GM12872 (cell line): ENCODE measurements around the gene ARHGEF17.

Source experiments
- CTCF ChIP-seq: IDR thresholded peaks from 3 replicates; pipeline ENCODE4 v1.5.1; 2011; ENCODE audit warnings: low read depth, mild to moderate bottlenecking, low read length, moderate library complexity; ENCODE audit not compliant: insufficient read depth

The ARHGEF17 gene

DNA sequence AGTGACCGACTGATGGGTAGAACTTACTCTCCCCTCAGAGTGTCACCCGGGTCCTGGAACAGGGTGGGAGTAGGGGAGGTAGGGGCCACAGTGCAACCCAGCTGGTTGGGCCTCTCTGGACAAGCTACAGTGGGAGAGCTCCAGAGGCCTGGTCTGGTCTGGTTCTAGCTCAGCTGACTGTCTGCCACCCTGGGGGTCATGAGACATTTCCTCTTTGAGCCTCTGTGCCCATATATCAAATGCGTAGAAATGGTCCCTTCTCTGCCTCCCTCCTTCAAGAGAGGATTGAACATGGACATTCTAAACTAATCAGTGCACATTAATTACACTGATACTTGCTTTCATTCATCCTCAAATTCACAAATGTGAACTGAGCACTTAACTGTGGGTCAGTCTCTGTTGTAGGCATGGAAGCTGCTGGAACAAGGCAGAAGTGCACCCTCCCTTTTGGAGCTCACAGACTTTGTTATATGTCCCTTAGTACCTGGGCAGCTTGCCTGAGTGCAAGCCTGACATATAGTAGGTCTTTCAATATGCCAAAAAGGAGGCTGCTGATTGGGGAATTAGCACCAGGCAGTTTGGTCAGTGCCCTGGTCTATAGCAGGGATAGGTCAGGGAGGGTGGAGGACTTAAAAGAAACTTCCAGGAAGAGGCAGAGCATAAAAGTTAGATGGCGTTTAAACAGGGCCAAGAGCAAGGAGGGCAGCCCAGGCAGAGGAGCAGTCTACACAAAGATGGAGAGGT, 25.7 kb downstream of the ARHGEF17 start:
- no peak for TF ChIP-seq CTCF

DNA sequence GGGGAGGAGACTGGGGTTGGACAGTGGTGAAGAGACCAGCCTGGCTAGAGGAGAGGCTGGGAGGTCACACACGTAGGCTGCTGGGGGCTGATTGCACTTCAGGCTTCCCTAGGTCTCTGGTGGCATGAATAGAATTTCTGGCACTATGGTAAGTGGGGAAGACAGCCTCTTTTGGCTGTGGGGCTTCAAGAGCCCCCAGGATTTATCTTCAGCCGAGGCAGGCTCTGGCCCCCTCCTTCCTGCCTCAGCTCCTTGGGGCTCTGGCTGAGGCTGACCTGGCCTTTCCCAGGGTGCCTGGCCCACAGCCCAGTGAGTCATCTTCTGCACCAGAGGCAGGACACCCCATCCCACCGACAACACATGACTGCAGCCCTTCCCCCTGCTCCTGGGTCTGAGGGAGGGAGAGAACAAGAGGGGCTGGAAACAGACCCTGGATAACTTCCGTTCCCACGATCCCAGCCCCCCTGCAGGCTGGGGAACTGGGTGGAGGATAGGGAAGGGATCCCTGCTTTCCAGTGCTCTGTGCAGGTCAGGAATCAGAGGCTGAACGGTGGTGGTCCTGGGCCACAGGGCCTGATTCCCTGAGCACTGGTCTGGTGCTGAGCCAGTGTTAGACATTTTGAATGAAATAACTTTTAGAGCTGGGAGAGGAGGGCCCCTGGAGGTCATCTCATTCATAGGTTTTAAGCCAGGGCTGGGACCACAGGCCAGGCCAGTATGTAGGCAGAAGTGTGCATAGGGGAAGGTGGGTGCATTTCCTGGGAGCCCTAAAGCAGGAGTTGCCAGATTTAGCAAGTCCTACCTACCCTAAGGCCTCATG, 26.5 kb downstream of the ARHGEF17 start:
- no peak for TF ChIP-seq CTCF

DNA sequence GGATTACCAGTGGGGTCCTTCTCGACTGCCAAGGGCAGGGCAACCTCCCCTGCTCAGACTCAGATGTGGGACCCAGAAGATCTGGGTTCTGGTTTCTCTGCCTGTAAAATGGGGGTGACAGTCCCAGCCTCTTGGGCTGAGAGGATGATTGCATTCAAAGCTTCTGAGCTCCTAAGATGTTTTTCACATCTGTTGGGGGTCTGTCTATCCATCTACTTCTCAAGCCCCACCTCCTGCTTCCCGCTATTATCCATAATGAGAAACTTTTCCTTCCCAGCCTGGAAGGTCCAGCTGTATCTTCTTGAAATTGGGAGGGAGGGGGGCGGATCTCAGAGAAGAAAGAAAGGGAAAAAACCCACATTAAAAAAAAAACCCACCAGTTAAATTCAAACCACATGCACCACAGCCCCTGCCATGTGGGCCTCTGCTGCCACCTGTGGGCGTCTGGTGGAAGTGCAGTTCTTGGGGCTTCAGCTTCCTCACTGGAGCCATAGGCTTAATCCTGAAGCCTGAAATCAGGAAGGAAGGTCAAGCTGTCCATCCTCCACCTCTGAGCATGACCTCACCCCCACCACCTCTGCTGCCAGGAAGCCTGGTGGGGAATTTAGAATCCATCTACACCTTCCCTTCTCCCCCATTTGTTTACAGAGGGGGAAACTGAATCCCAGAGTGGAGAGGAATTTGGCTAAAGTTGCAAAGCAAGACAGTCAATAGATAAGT, 27.3 kb downstream of the ARHGEF17 start:
- peak; percentile 99 for TF ChIP-seq CTCF

DNA sequence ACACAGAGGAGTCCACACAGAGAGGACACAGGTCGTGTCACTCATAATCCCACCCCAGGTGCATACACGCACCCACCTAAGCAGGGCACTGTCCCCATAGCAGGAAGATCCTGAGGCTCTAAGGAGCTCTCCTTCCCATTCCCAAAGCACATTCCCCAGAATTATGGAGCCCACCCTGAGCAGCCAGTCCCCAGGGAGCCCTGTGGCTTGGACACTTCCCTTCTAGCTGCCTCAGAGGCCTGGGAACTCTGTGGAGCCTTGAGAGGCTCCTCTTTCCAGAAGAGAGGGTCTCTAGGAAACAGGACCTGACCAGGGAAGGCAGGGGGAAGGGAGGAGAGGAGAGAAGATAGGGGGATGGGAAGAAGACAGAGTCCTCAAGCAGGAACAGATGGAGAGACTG, 29.8 kb downstream of the ARHGEF17 start:
- TF ChIP-seq CTCF, result no peak

- no peak for TF ChIP-seq CTCF
Measured at GRCh38 chr11:73338279-73338678, 30.2 kb downstream of the ARHGEF17 start.

- TF ChIP-seq CTCF, result no peak
Measured at GRCh38 chr11:73340164-73340563, 32.1 kb downstream of the ARHGEF17 start.

DNA sequence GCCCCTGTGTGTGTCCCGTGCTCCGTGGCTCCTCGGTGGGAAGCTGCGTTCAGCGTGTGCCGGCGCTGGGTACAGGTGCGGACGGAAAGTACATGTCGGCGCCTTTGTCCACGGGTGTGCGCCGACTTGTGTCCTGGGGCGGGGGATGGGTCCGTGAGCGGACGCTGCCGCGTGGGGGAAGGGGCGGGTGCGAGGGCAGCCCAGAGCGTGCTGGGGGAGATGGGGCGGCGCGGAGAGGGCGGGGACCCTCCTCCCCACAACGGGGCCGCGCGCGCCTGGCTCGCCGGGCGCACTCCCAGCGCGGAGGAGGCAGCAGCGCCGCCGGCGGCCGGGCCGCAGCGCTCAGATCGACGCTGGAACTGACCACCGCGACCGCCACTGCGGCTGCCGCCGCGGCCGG, 34.6 kb downstream of the ARHGEF17 start:
- no peak for TF ChIP-seq CTCF
